ENCODE data around the gene GM2A. TPM values are rescaled to one million over a fixed set of nuclear protein-coding genes. Genes with fewer than 3 reads are reported as not detected.

Gene GM2A
- total RNA-seq, 3 donors from 2014 or later = 22.0 to 32.1 (median 30.9) TPM

GRCh38 chr5:151219138-151219537 is 33.8 kb upstream of the GM2A start:
- no peak for ATAC-seq
- DNase-seq = no peak
- intact Hi-C loops (cut with DNase I, micrococcal nuclease) = no loop called here
- H3K4me1 ChIP-seq (ENCODE audit: low read depth) = peaks cover 23% of the 10 kb centered on the region
- TF ChIP-seq, protein P1, sequence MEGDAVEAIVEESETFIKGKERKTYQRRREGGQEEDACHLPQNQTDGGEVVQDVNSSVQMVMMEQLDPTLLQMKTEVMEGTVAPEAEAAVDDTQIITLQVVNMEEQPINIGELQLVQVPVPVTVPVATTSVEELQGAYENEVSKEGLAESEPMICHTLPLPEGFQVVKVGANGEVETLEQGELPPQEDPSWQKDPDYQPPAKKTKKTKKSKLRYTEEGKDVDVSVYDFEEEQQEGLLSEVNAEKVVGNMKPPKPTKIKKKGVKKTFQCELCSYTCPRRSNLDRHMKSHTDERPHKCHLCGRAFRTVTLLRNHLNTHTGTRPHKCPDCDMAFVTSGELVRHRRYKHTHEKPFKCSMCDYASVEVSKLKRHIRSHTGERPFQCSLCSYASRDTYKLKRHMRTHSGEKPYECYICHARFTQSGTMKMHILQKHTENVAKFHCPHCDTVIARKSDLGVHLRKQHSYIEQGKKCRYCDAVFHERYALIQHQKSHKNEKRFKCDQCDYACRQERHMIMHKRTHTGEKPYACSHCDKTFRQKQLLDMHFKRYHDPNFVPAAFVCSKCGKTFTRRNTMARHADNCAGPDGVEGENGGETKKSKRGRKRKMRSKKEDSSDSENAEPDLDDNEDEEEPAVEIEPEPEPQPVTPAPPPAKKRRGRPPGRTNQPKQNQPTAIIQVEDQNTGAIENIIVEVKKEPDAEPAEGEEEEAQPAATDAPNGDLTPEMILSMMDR (IDR thresholded peaks at IDR 0.05) = no peak
- H3K9me3 ChIP-seq = no peaks in the 10 kb centered on the region
- no peak overlapping the region for H3K4me3 ChIP-seq
- H3K36me3 ChIP-seq (ENCODE audit: low read depth) = no peaks in the 10 kb centered on the region

- Histone ChIP-seq H3K4me1 (ENCODE audit: low read depth) (peaks cover 22% of the 10 kb centered on the region), H3K36me3 (ENCODE audit: low read depth) (no peaks in the 10 kb centered on the region), H3K4me3 (no peak overlapping the region), H3K9me3 (no peaks in the 10 kb centered on the region)
- TF ChIP-seq, protein P1 (IDR thresholded peaks at IDR 0.05) = no peak
- DNase-seq = no peak
- intact Hi-C loops (cut with DNase I, micrococcal nuclease) = no loop called here
- no peak for ATAC-seq
Observed at GRCh38 chr5:151219789-151220188, 33.2 kb upstream of the GM2A start.

DNA sequence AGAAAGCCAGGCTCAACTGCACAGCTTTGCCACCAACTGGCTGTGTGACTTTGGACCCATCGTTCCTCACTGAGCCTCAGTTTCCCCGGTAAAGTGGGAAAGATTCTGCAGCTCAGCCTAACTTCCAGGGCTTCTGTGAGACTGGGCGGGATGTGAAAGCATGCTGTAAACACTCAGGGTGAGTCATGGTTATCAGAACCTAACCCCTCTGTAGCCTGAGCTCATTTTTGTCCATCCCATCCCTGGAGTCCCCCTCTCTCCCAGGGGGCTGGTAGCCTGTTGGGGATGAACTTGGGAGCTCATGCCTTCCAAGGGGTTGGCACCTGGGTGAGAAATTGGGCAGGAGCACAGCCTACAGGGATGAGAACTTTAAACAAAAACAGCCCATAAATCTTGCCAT is 31.4 kb upstream of the GM2A start:
- no peak overlapping the region for H3K4me3 ChIP-seq
- intact Hi-C loops (cut with DNase I, micrococcal nuclease) = no loop called here
- ATAC-seq (peak; percentile 22), DNase-seq (no peak)
- H3K9me3 ChIP-seq = no peaks in the 10 kb centered on the region
- peaks cover 20% of the 10 kb centered on the region for H3K4me1 ChIP-seq (ENCODE audit: low read depth)
- H3K36me3 ChIP-seq (ENCODE audit: low read depth) = no peaks in the 10 kb centered on the region
- TF ChIP-seq, protein P1 (IDR thresholded peaks at IDR 0.05) = no peak

GRCh38 chr5:151222054-151222789 is 30.8 kb upstream of the GM2A start:
- DNase-seq = no peak
- Histone ChIP-seq H3K9me3 (no peaks in the 10 kb centered on the region), H3K36me3 (ENCODE audit: low read depth) (no peaks in the 10 kb centered on the region), H3K4me3 (no peak overlapping the region), H3K4me1 (ENCODE audit: low read depth) (peaks cover 19% of the 10 kb centered on the region)
- TF ChIP-seq, protein P1 (IDR thresholded peaks at IDR 0.05) = no peak
- peak; percentile 11 for ATAC-seq
- intact Hi-C loops (cut with DNase I, micrococcal nuclease) = no loop called here

GRCh38 chr5:151222790-151223446 is 30.1 kb upstream of the GM2A start:
- peak overlapping the region; percentile 38 for H3K4me3 ChIP-seq
- DNase-seq (peak; percentile 55 to 83 (median 56)), ATAC-seq (peak; percentile 76)
- H3K9me3 ChIP-seq = no peaks in the 10 kb centered on the region
- H3K36me3 ChIP-seq (ENCODE audit: low read depth) = no peaks in the 10 kb centered on the region
- peaks cover 19% of the 10 kb centered on the region for H3K4me1 ChIP-seq (ENCODE audit: low read depth)
- TF ChIP-seq, protein P1 (IDR thresholded peaks at IDR 0.05) = no peak
- intact Hi-C loops (cut with DNase I, micrococcal nuclease) = no loop called here
